HUES48 (cell line): ENCODE results near the gene SF3B6.
A peak's percentile ranks its signal among the peaks of the same experiment; 100 is the strongest.

ENCODE experiments used
- H3K27ac ChIP-seq: one replicate; pipeline ENCODE4 v1.7.0; 2013; ENCODE audit warnings: low read depth, low read length, inconsistent platforms
- H3K27me3 ChIP-seq: 2 replicates; pipeline ENCODE4 v1.6.1; 2013; ENCODE audit warnings: mild to moderate bottlenecking, low read length; ENCODE audit not compliant: control insufficient read depth, insufficient read depth
- H3K36me3 ChIP-seq: 2 replicates; pipeline ENCODE4 v1.6.1; 2013; ENCODE audit warnings: low read length; ENCODE audit not compliant: control insufficient read depth, insufficient read depth
- H3K4me1 ChIP-seq: 2 replicates; pipeline ENCODE4 v1.6.1; 2013; ENCODE audit warnings: mild to moderate bottlenecking, low read length; ENCODE audit not compliant: control insufficient read depth, insufficient read depth
- H3K4me3 ChIP-seq: 2 replicates; pipeline ENCODE4 v1.5.1; 2013; ENCODE audit warnings: mild to moderate bottlenecking, low read depth, low read length
- H3K9ac ChIP-seq: 2 replicates; pipeline ENCODE4 v1.6.1; 2013; ENCODE audit warnings: mild to moderate bottlenecking, low read depth, low read length, moderate library complexity
- H3K9me3 ChIP-seq: 2 replicates; pipeline ENCODE4 v1.6.1; 2013; ENCODE audit warnings: low read length; ENCODE audit not compliant: control insufficient read depth, insufficient read depth

SF3B6 gene

DNA sequence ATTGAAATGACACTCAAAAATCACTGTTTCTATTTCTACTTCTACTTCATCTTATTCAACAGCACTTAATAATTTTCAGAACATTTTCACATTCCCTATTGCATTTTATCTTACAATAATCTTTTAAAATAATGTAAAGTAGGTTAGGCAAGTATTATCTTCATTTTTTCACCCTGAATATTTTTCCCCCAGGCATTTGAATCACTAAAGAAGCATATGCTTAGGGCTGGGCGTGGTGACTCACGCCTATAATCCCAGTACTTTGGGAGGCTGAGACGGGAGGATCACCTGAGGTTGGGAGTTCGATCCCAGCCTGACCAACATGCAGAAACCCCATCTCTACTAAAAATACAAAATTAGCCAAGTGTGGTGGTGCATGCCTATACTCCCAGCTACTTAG, 35.6 kb downstream of the SF3B6 start:
- H3K9ac ChIP-seq: no peak overlapping the region
- no peak overlapping the region for H3K4me3 ChIP-seq
- no peaks in the 10 kb centered on the region for H3K9me3 ChIP-seq

DNA sequence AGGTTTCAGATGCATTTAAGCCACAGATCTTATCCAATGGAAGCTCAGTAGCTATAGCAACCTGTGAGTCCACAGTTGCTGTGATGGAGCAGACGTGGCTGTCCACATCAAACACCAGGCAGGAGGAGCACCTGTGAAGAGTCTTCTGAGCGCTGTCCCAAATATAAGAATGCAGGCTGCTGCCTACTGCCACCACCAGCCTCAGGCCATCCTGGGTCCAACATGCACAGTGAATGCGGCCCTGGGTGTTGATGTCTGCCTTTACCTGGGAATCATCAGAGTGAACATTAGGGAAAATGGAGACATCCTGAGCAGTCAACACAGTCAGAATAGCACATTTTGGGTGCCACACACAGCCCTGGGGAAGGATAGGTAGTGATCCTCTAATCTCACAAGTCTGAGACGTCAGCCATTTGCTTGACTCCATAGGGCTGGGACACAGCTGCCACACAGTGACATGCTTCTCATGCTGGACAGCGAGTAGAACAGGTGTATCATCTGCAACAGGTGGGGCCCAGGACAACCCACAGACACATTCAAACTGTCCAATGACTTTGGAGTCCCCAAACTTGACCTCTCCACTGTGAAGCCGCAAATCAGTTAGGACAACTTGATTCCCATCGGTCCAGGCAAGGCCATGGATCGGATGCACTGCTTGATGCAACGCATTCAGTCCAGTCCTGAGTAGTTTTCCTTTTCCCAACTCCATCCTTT, 37.2 kb downstream of the SF3B6 start:
- no peak overlapping the region for H3K4me3 ChIP-seq
- H3K9ac ChIP-seq: no peak overlapping the region
- no peaks in the 10 kb centered on the region for H3K27me3 ChIP-seq

More for the DNA sequence above, 35.6 kb downstream of the SF3B6 start:
- Histone ChIP-seq H3K36me3 (peaks cover 42% of the 10 kb centered on the region), H3K27ac (no peak overlapping the region), H3K27me3 (no peaks in the 10 kb centered on the region), H3K4me1 (no peaks in the 10 kb centered on the region)

DNA sequence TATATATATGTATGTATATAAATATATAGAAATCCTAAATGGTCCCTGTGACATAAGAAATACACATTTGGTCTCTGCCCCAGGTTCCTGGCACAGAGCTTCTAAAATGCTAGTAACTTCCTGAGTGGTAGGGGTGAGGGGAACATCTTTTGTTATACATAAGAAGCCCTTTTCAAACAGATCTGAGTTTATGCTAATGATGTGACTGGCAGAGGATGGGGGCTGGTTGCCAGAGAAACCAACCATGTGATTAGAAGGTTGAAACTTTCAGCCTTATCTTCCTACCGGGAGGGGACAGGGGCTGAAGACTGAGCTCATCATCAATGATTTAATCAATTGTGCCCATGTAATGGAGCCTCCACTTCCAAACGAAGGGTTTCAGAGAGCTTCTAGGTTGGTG, 49.9 kb downstream of the SF3B6 start:
- Histone ChIP-seq H3K9ac (no peak overlapping the region), H3K27ac (peak overlapping the region; percentile 90), H3K36me3 (peaks cover 39% of the 10 kb centered on the region), H3K9me3 (no peaks in the 10 kb centered on the region), H3K4me1 (peaks cover 36% of the 10 kb centered on the region), H3K4me3 (peak overlapping the region; percentile 31; the same call in 1 of the 2 replicates), H3K27me3 (no peaks in the 10 kb centered on the region)

More for the DNA sequence above, 37.2 kb downstream of the SF3B6 start:
- Histone ChIP-seq H3K9me3 (no peaks in the 10 kb centered on the region), H3K4me1 (no peaks in the 10 kb centered on the region), H3K36me3 (peaks cover 45% of the 10 kb centered on the region), H3K27ac (no peak overlapping the region)

DNA sequence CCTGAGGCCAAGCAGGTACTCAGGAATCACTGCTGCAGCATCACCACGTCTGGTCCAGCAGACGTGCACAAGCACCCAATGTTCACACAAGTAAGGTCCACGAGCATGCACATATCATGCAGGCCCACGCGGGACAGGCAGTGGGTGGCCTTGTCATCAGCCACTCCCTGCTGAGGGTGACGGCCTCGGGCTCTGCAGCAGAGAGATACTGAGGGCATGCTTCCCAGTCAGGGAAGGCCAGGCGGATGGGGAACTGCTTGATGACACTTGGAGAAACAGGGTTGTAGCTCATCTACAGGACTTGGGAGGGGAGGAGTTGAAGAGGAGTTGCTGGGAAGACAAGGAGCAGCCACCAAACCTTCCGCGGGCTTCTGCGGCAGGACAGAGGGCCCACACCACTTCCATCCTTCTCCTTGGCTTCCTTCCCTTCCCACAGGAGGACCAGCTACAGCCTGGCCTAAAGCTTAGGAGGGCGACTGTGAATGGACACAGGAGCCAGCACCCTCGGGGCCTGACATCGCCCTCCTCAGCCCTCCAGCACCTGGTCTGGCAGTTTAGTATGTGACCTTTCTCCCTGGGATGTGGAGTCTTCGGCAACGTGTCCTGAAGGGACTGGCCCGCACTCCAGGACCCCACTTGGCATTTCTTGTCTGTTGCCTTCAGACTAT, 51.0 kb downstream of the SF3B6 start:
- Histone ChIP-seq H3K27ac (peak overlapping the region; percentile 90), H3K4me1 (peaks cover 36% of the 10 kb centered on the region), H3K9ac (peak overlapping the region; percentile 7; the same call in 1 of the 2 replicates), H3K36me3 (peaks cover 28% of the 10 kb centered on the region), H3K4me3 (no peak overlapping the region), H3K9me3 (no peaks in the 10 kb centered on the region), H3K27me3 (no peaks in the 10 kb centered on the region)

DNA sequence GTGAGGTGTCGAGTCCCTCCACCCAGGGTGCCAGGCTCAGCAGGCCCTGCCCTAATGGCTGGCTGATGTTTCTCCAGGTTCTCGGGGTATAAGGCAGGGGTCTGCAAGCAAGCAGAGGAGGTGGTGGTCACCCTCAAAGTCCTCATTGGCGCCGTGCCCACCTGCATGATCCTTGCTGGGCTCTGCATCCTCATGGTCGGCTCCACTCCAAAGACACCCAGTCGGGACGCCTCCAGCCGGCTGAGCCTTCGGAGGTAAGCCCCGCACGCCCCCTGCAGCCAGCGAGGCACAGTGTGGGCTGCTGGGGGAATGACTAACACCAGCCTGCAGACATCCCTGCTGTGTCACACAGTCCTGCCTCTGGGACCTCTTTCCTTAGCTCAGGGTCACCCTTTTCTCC, 52.1 kb downstream of the SF3B6 start:
- Histone ChIP-seq H3K36me3 (peaks cover 17% of the 10 kb centered on the region), H3K4me1 (peaks cover 36% of the 10 kb centered on the region), H3K27ac (no peak overlapping the region), H3K27me3 (no peaks in the 10 kb centered on the region), H3K4me3 (no peak overlapping the region), H3K9ac (no peak overlapping the region), H3K9me3 (no peaks in the 10 kb centered on the region)

DNA sequence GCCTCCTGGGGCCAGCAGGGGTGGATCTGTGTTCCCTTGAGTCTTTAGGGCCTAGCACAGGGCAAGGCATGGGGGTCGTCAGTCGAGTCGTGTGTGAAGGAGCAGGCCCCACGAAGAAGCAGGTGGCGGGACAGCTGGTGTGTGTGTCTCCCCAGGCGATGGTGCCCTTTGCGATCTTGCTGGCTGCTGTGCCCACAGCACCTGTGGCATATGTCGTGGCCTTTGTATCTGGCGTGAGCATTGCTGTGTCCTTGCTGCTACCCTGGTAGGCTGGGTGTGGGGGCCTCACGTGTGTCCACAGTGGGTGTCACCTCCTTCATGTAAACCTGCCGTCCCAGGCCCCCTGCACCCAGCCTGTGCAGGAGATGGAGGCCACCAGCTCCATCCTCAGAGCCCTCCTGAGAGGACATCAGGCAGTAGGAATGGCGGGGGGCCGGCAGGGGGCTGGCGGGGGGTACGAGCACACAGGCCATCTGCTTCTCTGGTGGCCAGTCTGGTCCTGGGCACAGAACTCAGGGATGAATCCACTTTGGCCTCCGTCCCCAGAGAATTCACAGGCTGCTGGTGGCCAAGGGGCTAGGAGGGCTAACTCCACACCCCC, 53.1 kb downstream of the SF3B6 start:
- peaks cover 12% of the 10 kb centered on the region; the same call in 1 of the 2 replicates for H3K36me3 ChIP-seq
- H3K9me3 ChIP-seq: no peaks in the 10 kb centered on the region
- H3K27ac ChIP-seq: no peak overlapping the region
- H3K4me3 ChIP-seq: no peak overlapping the region
- peaks cover 41% of the 10 kb centered on the region for H3K4me1 ChIP-seq
- no peak overlapping the region for H3K9ac ChIP-seq
- no peaks in the 10 kb centered on the region for H3K27me3 ChIP-seq

DNA sequence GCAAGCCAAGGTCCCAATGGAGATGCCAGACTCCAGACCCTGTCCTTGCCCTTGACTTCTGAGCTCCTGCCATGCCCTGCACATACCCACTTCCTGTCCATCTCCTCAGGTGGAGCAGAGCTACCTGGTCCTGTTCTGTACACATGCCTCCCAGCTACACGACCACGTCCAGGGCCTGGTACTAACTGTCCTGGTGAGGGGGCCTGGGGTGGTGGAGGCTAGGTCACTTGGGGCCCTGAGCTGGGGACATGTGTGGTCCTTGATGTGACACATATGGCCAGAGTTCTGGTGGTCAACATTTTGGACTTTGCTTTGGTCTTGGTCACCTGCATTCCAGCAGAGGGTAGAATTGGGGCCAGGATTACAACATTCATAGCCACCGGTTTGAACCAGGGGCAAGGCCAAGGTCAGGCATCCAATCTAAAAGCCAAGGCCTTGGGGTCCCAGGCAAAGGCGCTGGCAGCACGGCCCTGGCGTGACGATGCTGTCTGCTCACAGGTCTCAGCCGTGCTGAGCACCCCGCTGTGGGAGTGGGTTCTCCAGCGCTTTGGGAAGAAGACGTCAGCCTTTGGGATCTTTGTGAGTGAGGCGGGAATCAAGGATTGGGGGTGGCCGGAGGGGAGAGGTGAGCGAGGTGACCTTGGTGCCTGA, 53.7 kb downstream of the SF3B6 start:
- peaks cover 41% of the 10 kb centered on the region for H3K4me1 ChIP-seq
- H3K27ac ChIP-seq: no peak overlapping the region

DNA sequence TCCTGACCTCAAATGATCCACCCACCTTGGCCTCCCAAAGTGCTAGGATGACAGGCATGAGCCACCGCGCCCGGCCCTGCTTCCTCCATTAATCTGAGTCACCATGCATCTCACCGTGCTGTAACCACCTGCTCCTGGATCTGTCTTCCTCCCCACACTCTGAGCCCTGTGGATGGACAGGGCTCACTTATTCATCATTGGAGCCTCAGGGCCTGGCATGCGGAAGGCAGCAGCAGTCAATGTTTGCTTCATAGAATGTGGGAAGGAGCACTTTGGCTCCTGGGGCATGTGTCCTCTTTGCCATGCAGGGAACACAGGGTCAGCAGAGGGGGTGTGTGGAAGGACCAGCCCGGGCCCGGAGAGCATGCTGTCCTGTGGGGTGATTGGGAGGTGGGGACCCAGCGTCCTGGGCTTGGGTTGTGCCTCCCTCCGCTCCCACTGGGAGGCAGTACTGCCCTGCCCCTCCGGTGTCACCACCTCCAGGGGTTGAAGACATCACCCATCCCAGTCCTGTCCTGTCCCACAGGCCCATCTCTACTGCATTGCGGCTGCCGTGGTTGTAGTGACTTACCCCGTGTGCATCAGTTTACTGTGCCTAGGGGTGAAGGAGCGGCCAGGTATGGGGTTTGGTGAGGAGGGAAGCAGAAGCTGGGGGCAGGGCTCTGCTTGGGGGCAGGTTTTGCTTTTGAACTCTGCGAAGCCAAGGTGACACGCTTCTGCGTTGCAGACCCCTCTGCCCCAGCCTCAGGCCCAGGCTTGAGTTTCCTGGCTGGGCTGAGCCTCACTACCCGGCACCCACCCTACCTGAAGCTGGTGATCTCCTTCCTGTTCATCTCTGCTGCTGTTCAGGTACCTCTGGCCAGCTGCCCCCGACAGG, 54.8 kb downstream of the SF3B6 start:
- Histone ChIP-seq H3K4me1 (peaks cover 34% of the 10 kb centered on the region), H3K4me3 (no peak overlapping the region), H3K27me3 (no peaks in the 10 kb centered on the region), H3K27ac (no peak overlapping the region), H3K36me3 (peaks cover 12% of the 10 kb centered on the region; the same call in 1 of the 2 replicates), H3K9me3 (no peaks in the 10 kb centered on the region), H3K9ac (no peak overlapping the region)

More for the DNA sequence above, 53.7 kb downstream of the SF3B6 start:
- H3K36me3 ChIP-seq: peaks cover 12% of the 10 kb centered on the region; the same call in 1 of the 2 replicates
- H3K27me3 ChIP-seq: no peaks in the 10 kb centered on the region
- no peak overlapping the region for H3K9ac ChIP-seq
- H3K4me3 ChIP-seq: no peak overlapping the region
- H3K9me3 ChIP-seq: no peaks in the 10 kb centered on the region

DNA sequence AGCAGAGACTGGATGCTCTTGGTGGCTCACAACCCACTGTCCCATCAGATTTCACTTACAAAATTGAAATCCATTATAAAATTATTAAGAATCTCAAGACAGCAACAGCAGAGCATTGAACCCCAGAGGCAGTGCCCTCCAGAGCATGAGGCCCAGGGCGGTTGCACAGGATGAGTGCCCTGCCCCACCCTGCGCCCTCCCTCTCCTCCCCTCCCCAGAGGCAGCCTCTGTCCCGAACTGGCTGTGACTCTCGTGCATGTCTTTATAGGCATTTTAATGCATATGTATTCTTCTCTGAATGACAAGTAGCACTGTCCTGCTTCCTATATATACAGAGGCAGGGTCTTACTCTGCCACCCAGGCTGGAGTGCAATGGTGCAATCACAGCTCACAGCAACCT, 55.9 kb downstream of the SF3B6 start:
- H3K4me3 ChIP-seq: no peak overlapping the region
- no peak overlapping the region for H3K27ac ChIP-seq
- H3K9ac ChIP-seq: no peak overlapping the region
- no peaks in the 10 kb centered on the region for H3K27me3 ChIP-seq
- no peaks in the 10 kb centered on the region for H3K9me3 ChIP-seq
- peaks cover 12% of the 10 kb centered on the region; the same call in 1 of the 2 replicates for H3K36me3 ChIP-seq
- H3K4me1 ChIP-seq: peaks cover 25% of the 10 kb centered on the region

DNA sequence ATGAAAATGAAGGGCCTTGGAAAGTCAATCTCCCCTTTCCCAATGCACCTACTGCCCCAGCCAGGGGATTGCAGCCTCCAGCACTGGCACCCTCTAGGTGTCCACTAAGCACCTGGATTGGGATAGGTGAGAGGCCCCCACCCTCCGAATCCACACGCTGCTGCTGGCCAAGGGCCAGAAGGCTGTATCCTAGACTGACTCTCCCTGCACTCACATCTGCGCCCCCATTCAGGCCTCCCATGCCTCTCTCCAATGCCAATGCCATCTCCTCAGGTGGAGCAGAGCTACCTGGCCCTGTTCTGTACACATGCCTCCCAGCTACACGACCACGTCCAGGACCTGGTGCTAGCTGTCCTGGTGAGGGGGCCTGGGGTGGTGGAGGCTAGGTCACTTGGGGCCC, 56.4 kb downstream of the SF3B6 start:
- Histone ChIP-seq H3K4me1 (peaks cover 21% of the 10 kb centered on the region), H3K4me3 (no peak overlapping the region), H3K36me3 (peaks cover 8% of the 10 kb centered on the region; the same call in 1 of the 2 replicates), H3K9me3 (no peaks in the 10 kb centered on the region), H3K27ac (no peak overlapping the region), H3K27me3 (no peaks in the 10 kb centered on the region), H3K9ac (no peak overlapping the region)
